H1 (cell line): ENCODE data around the gene STAM2.

Experiments
- BRCA1 ChIP-seq: IDR thresholded peaks from 2 replicates; pipeline ENCODE4 v1.6.1; 2012; ENCODE audit warnings: low read depth, low read length, improper control_type of control experiment
- POLR2A ChIP-seq, 2 experiments: IDR thresholded peaks; 1 replicate in 1 of 2; 2 replicates in 1 of 2; pipeline ENCODE4 v1.6.1; 2011; ENCODE audit warnings: low read depth in 2 of 2, low read length in 2 of 2, mild to moderate bottlenecking in 2 of 2; ENCODE audit errors: control extremely low read depth in 1 of 2
- POLR2AphosphoS5 ChIP-seq: IDR thresholded peaks from 2 replicates; pipeline ENCODE4 v1.6.1; 2011; ENCODE audit warnings: low read depth, low read length
- RXRA ChIP-seq: IDR thresholded peaks from 2 replicates; pipeline ENCODE4 v1.6.1; 2011; ENCODE audit warnings: low read depth, mild to moderate bottlenecking, low read length, moderate library complexity; ENCODE audit not compliant: insufficient read depth
- SUZ12 ChIP-seq: fragments of 200-600 bp; sonication (generic); IDR thresholded peaks from 2 replicates; pipeline ENCODE4 v1.6.1; 2012; ENCODE audit warnings: mild to moderate bottlenecking, inconsistent platforms, low read length, moderate library complexity, mixed read lengths
- TAF1 ChIP-seq: IDR thresholded peaks from 2 replicates; pipeline ENCODE4 v1.6.1; 2011; ENCODE audit warnings: mild to moderate bottlenecking, low read depth, low read length
- YY1 ChIP-seq: IDR thresholded peaks from 2 replicates; pipeline ENCODE4 v1.6.1; 2011; ENCODE audit warnings: low read depth, mild to moderate bottlenecking, low read length
- TF ChIP-seq, protein P1 (sequence below), 3 experiments: IDR thresholded peaks; 1 replicate in 2 of 3; 2 replicates in 1 of 3; pipeline versions ENCODE4 v1.5.1 to v1.6.1; 2011; ENCODE audit warnings: low read length in 3 of 3, mild to moderate bottlenecking in 3 of 3, inconsistent platforms in 2 of 3, low read depth in 1 of 3, moderate library complexity in 1 of 3; ENCODE audit not compliant: insufficient read depth in 1 of 3; ENCODE audit errors: control extremely low read depth in 1 of 3

DNA sequence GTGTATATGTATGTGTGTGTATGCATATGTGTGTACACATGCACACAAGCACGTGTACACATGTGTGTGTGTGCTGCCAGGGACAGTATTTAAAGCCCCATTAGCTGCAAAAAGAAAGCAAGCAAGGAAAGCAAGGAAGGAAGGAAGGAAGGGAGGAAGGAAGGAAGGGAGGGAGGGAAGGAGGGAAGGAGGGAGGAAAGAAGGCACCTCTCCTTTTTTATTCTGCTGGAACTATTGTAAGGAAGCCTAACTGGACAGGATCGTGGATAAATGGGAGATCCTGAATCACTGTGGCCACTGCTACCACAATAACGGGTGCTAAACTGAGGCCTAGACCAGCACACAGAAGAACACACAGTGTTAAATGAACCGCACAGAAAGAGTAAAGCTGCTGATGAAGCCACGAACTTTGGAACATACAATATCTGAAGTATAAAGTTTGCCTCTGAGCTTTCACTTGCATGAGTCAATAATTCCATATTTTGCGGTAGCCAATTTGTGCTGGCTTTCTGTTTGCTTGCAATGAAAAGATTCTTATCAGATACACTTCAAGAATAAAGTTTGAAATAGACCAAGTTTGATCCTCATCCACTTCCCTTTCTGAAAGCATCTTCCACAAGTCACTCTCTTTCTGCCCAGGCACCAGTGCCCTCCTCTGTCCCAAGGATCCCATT lies 92.2 kb downstream of the STAM2 start:
- TF ChIP-seq, protein P1, sequence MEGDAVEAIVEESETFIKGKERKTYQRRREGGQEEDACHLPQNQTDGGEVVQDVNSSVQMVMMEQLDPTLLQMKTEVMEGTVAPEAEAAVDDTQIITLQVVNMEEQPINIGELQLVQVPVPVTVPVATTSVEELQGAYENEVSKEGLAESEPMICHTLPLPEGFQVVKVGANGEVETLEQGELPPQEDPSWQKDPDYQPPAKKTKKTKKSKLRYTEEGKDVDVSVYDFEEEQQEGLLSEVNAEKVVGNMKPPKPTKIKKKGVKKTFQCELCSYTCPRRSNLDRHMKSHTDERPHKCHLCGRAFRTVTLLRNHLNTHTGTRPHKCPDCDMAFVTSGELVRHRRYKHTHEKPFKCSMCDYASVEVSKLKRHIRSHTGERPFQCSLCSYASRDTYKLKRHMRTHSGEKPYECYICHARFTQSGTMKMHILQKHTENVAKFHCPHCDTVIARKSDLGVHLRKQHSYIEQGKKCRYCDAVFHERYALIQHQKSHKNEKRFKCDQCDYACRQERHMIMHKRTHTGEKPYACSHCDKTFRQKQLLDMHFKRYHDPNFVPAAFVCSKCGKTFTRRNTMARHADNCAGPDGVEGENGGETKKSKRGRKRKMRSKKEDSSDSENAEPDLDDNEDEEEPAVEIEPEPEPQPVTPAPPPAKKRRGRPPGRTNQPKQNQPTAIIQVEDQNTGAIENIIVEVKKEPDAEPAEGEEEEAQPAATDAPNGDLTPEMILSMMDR (IDR thresholded peaks at IDR 0.05; ENCODE audit: control extremely low read depth in 1 of 3, insufficient read depth in 1 of 3, low read depth in 1 of 3, low read length in 3 of 3), result no peak
- TF ChIP-seq POLR2A (IDR thresholded peaks at IDR 0.05; ENCODE audit: control extremely low read depth in 1 of 2, low read depth in 2 of 2, low read length in 2 of 2), result no peak
- TF ChIP-seq POLR2AphosphoS5, result no peak
- TF ChIP-seq SUZ12, result no peak
- TF ChIP-seq TAF1, result no peak
- TF ChIP-seq BRCA1, result no peak
- no peak for TF ChIP-seq RXRA
- no peak for TF ChIP-seq YY1
